ENCODE results near the gene PEAK1.

The PEAK1 gene

DNA sequence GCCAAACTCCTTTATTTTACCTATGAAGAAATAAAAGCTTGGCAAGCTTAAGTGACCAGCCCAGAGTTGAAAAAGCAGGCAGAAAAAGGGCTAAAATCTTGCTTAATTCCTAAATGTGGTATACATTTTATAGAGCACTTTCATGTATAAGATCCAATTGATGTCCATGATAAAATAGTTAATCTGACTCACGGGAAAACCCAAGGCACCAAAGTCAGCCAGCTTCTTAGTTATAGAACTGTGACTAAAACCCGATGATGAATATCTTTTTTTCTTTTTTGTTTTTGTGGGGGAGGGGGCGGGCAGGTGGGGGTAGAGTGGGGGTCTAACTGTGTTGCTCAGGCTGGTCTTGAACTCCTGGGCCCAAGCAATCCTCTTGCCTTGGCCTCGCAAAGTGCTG lies 71.4 kb downstream of the PEAK1 start:
- Mint-ChIP-seq H3K27me3 (no peaks in the 10 kb centered on the region), H3K27ac (no peak overlapping the region), H3K4me3 (no peak overlapping the region), H3K36me3 (peaks cover 5% of the 10 kb centered on the region), H3K9me3 (no peaks in the 10 kb centered on the region), H3K4me1 (no peaks in the 10 kb centered on the region)
- DNase-seq = no peak
- CTCF ChIA-PET = no interaction called here

DNA sequence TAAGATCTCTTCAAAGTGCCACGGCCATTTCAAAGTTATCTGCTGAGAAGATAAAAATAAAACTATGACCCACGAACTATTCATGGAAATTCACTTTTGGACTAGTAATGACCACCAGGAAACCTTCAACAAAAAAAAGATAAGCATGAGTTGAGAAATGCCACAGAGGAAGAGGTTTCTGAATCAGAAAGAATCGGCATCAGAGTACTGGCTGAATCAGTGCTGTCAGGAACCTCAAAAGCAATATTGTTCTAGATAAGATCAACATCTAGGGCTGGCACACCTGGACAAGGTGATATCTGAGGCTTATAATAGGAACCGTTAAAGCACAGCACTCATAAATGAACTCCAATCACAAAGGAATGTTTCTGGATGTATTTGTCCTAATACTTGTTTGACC lies 72.7 kb downstream of the PEAK1 start:
- Mint-ChIP-seq H3K27me3 (no peaks in the 10 kb centered on the region), H3K4me3 (no peak overlapping the region), H3K27ac (no peak overlapping the region), H3K36me3 (peaks cover 5% of the 10 kb centered on the region), H3K9me3 (no peaks in the 10 kb centered on the region), H3K4me1 (no peaks in the 10 kb centered on the region)
- no peak for DNase-seq
- CTCF ChIA-PET = no interaction called here

- Mint-ChIP-seq H3K4me1 (no peaks in the 10 kb centered on the region), H3K36me3 (peaks cover 5% of the 10 kb centered on the region), H3K27ac (no peak overlapping the region), H3K9me3 (peaks cover 2% of the 10 kb centered on the region), H3K4me3 (no peak overlapping the region), H3K27me3 (no peaks in the 10 kb centered on the region)
- CTCF ChIA-PET = no interaction called here
- DNase-seq = no peak
Observed at GRCh38 chr15:77346245-77347036, 73.5 kb downstream of the PEAK1 start.

GRCh38 chr15:77342807-77343206 lies 77.1 kb downstream of the PEAK1 start:
- no peak overlapping the region for H3K27ac Mint-ChIP-seq
- H3K4me1 Mint-ChIP-seq = no peaks in the 10 kb centered on the region
- CTCF ChIA-PET = no interaction called here
- peaks cover 6% of the 10 kb centered on the region for H3K9me3 Mint-ChIP-seq
- H3K36me3 Mint-ChIP-seq = peaks cover 8% of the 10 kb centered on the region
- no peaks in the 10 kb centered on the region for H3K27me3 Mint-ChIP-seq
- no peak overlapping the region for H3K4me3 Mint-ChIP-seq
- no peak for DNase-seq

GRCh38 chr15:77340245-77340644 lies 79.7 kb downstream of the PEAK1 start:
- CTCF ChIA-PET = no interaction called here
- Mint-ChIP-seq H3K9me3 (peaks cover 6% of the 10 kb centered on the region), H3K4me3 (no peak overlapping the region), H3K27me3 (no peaks in the 10 kb centered on the region), H3K36me3 (peaks cover 6% of the 10 kb centered on the region), H3K27ac (no peak overlapping the region), H3K4me1 (no peaks in the 10 kb centered on the region)
- DNase-seq = no peak

- H3K27ac Mint-ChIP-seq = no peak overlapping the region
- CTCF ChIA-PET = no interaction called here
- H3K4me1 Mint-ChIP-seq = no peaks in the 10 kb centered on the region
- no peak overlapping the region for H3K4me3 Mint-ChIP-seq
- no peaks in the 10 kb centered on the region for H3K27me3 Mint-ChIP-seq
- peaks cover 3% of the 10 kb centered on the region for H3K36me3 Mint-ChIP-seq
- H3K9me3 Mint-ChIP-seq = peaks cover 3% of the 10 kb centered on the region
- no peak for DNase-seq
Observed at GRCh38 chr15:77336006-77336405, 83.9 kb downstream of the PEAK1 start.

GRCh38 chr15:77335298-77335697 lies 84.6 kb downstream of the PEAK1 start:
- Mint-ChIP-seq H3K4me3 (no peak overlapping the region), H3K36me3 (peaks cover 2% of the 10 kb centered on the region), H3K4me1 (no peaks in the 10 kb centered on the region), H3K27ac (no peak overlapping the region), H3K9me3 (peaks cover 2% of the 10 kb centered on the region), H3K27me3 (no peaks in the 10 kb centered on the region)
- CTCF ChIA-PET = no interaction called here
- no peak for DNase-seq

GRCh38 chr15:77333166-77333565 lies 86.7 kb downstream of the PEAK1 start:
- Mint-ChIP-seq H3K27me3 (no peaks in the 10 kb centered on the region), H3K36me3 (no peaks in the 10 kb centered on the region), H3K27ac (no peak overlapping the region), H3K9me3 (no peaks in the 10 kb centered on the region), H3K4me1 (no peaks in the 10 kb centered on the region), H3K4me3 (no peak overlapping the region)
- DNase-seq = no peak
- CTCF ChIA-PET = no interaction called here

DNA sequence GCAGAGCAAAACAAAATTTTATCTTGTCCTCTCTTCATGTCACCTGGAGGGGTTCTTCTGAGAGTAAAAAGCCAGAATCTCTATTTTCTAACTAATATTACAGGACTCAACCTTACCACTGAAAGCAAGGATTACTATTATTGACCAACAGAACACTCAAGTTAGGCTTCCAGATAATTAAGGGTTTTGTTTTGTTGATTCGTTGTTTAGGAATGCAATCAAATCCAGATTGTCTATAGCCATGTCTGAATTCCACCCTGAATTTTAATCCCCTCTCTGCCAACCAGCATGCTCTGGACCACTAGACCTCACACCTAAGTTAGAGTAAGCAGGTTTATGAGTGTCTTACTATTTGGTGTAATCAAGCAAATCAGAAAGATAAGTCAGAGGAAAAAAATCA lies 90.7 kb downstream of the PEAK1 start:
- no peaks in the 10 kb centered on the region for H3K27me3 Mint-ChIP-seq
- no peak overlapping the region for H3K27ac Mint-ChIP-seq
- CTCF ChIA-PET = no interaction called here
- H3K4me3 Mint-ChIP-seq = no peak overlapping the region
- DNase-seq = no peak
- H3K4me1 Mint-ChIP-seq = no peaks in the 10 kb centered on the region
- H3K9me3 Mint-ChIP-seq = no peaks in the 10 kb centered on the region
- no peaks in the 10 kb centered on the region for H3K36me3 Mint-ChIP-seq

DNA sequence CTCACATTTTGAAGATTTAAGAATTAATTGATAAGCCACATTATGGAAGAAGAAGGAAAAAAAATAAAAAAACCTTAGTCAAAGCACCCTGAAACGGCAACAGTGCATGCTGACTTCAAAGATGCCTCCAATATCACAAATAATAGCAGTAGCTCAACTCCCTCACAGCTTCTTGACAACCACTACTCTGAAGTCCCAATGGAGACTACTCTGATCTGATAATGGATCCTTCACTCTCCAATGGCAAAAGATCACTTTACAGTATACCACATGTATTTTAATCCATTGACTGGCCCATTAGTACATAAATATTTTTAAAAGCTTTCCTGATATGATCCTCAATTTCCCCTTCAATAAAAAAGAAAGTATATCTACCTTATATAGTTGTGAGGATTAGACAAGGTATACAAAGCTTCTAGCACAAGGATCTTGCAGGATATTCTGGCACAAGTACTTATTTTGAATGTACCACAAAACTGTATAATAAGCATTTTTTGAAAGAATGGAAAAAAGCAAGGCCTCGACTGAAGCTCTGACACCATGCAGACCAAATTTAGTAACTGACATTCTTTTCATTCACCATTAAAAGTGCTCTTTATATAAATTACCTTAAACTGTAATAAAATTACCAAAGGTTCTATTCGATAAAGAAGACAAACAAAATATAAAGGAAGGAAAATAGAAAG lies 91.9 kb downstream of the PEAK1 start:
- Mint-ChIP-seq H3K27ac (no peak overlapping the region), H3K27me3 (no peaks in the 10 kb centered on the region), H3K4me3 (no peak overlapping the region), H3K9me3 (peaks cover 3% of the 10 kb centered on the region), H3K36me3 (no peaks in the 10 kb centered on the region), H3K4me1 (no peaks in the 10 kb centered on the region)
- CTCF ChIA-PET = no interaction called here
- no peak for DNase-seq

- no peak overlapping the region for H3K4me3 Mint-ChIP-seq
- DNase-seq = no peak
- CTCF ChIA-PET = no interaction called here
Observed at GRCh38 chr15:77327168-77327567, 92.7 kb downstream of the PEAK1 start.

DNA sequence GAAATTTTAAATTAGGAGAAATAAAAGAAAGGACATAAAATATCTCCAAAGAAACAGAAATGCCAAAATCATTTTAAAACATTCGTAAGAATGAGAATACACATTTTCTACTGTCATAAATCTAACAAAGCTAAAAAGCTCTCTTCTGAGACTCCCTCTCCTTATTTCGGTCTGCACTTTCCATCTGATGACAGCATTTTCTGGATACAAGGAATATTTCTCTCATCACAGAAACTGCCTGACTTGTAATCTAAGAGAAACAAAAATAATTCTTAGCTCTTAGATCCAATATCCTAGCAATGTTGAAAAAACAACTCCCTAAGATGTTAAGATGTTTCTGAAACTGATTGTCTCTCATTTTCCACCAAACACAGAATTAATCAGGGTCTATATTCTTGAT lies 93.5 kb downstream of the PEAK1 start:
- Mint-ChIP-seq H3K4me1 (no peaks in the 10 kb centered on the region), H3K4me3 (no peak overlapping the region), H3K36me3 (no peaks in the 10 kb centered on the region), H3K9me3 (peaks cover 3% of the 10 kb centered on the region), H3K27ac (no peak overlapping the region), H3K27me3 (no peaks in the 10 kb centered on the region)
- CTCF ChIA-PET = no interaction called here
- DNase-seq = no peak

More at GRCh38 chr15:77327168-77327567, 92.7 kb downstream of the PEAK1 start:
- Mint-ChIP-seq H3K27me3 (no peaks in the 10 kb centered on the region), H3K9me3 (peaks cover 3% of the 10 kb centered on the region), H3K36me3 (no peaks in the 10 kb centered on the region), H3K4me1 (no peaks in the 10 kb centered on the region), H3K27ac (no peak overlapping the region)

GRCh38 chr15:77312523-77312922 lies 107.4 kb downstream of the PEAK1 start:
- H3K9me3 Mint-ChIP-seq = no peaks in the 10 kb centered on the region
- no peak overlapping the region for H3K4me3 Mint-ChIP-seq
- H3K4me1 Mint-ChIP-seq = peaks cover 3% of the 10 kb centered on the region
- H3K27ac Mint-ChIP-seq = no peak overlapping the region
- H3K36me3 Mint-ChIP-seq = no peaks in the 10 kb centered on the region
- no peaks in the 10 kb centered on the region for H3K27me3 Mint-ChIP-seq
- DNase-seq = no peak
- CTCF ChIA-PET = no interaction called here

DNA sequence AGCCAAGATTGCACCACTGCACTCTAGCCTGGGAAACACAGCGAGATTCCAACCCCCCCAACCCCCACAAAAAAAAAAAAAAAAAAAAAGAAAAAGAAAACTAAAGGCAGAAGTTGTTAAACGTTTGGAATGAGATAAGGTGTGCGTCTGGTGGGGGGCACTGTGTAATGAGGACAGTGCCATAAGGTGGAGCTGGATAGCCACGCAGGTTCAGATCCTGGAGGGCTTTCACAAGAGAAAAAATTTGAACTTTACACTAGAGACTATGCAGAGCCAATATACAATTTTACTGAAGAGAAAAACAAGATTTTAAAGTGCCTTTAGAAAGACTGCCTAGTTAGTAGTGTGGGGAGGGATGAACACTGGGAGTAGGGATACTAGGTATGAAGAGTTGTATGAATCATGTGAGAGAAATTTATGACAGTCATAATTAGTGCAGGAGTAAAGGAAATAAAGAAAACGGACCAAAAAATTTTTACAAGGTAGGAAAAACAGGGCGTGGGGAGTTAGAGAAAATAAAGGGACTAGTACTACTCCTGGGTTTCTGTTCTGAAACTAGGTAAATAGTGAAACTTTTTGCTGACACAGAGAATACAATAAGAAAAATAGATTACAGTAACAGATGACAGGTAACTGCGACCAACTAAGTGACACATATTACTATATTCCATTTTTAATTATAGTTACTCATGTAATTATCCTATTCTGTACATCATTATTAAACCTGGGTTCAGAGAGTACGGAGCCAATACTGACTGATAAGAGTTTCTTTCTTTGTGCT lies 108.1 kb downstream of the PEAK1 start:
- Mint-ChIP-seq H3K27ac (no peak overlapping the region), H3K9me3 (no peaks in the 10 kb centered on the region), H3K27me3 (no peaks in the 10 kb centered on the region), H3K4me3 (no peak overlapping the region), H3K4me1 (peaks cover 3% of the 10 kb centered on the region), H3K36me3 (no peaks in the 10 kb centered on the region)
- CTCF ChIA-PET = no interaction called here
- no peak for DNase-seq

DNA sequence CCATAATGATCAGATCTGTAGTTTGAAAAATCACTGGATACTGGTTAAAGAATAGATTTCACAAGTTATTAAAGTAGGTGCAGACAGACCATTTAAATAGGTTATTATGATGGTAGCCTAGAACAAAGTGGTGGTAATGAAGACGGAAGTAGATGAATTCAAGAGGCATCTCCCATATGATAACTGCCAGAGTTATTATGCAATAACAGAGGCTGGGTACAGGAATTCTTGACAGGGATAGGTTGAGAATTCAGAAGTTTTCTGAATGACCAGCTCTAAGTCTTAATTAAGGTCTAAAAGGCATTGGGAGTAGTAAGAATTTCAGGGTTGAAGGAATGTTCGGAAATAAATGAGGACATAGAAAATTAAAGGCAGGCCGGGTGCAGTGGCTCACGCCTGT lies 108.9 kb downstream of the PEAK1 start:
- no peaks in the 10 kb centered on the region for H3K27me3 Mint-ChIP-seq
- no peak for DNase-seq
- H3K36me3 Mint-ChIP-seq = no peaks in the 10 kb centered on the region
- H3K4me1 Mint-ChIP-seq = peaks cover 3% of the 10 kb centered on the region
- CTCF ChIA-PET = no interaction called here
- H3K9me3 Mint-ChIP-seq = no peaks in the 10 kb centered on the region
- H3K27ac Mint-ChIP-seq = no peak overlapping the region
- no peak overlapping the region for H3K4me3 Mint-ChIP-seq

Data from activated naive CD4-positive, alpha-beta T cell treated with anti-CD3 and anti-CD28 coated beads, Interleukin-2, amount 10 ng/mL, durations not matched to agents 7 days and 5 days (primary cell).